Measurements from ENCODE around the gene SH3BP5L.

SH3BP5L gene

DNA sequence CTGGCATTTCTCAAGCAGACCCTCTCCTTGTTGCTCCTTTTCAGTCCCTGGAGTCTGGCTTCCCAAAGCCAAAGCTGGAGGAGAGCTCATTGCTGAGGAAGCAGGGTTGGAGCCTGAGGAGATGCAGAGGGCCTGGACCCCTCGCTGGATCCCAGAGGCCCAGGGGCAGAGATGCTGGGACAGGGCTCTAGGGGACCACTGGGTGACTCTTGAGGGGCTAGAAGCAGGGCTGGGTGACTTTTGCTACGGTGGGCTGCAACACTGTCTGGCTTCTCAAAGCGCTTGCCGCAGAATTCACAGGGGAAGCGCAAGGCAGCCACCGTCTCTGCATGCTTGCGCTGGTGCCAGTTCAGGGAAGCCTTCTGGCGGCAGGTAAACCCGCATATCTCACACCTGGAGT lies 24.4 kb upstream of the SH3BP5L start:
- no peak overlapping the region for H3K4me3 ChIP-seq (ENCODE audit: low read depth, low read length)
- TF ChIP-seq, protein P1, sequence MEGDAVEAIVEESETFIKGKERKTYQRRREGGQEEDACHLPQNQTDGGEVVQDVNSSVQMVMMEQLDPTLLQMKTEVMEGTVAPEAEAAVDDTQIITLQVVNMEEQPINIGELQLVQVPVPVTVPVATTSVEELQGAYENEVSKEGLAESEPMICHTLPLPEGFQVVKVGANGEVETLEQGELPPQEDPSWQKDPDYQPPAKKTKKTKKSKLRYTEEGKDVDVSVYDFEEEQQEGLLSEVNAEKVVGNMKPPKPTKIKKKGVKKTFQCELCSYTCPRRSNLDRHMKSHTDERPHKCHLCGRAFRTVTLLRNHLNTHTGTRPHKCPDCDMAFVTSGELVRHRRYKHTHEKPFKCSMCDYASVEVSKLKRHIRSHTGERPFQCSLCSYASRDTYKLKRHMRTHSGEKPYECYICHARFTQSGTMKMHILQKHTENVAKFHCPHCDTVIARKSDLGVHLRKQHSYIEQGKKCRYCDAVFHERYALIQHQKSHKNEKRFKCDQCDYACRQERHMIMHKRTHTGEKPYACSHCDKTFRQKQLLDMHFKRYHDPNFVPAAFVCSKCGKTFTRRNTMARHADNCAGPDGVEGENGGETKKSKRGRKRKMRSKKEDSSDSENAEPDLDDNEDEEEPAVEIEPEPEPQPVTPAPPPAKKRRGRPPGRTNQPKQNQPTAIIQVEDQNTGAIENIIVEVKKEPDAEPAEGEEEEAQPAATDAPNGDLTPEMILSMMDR (IDR thresholded peaks at IDR 0.05; ENCODE audit: low read depth, low read length): no peak

DNA sequence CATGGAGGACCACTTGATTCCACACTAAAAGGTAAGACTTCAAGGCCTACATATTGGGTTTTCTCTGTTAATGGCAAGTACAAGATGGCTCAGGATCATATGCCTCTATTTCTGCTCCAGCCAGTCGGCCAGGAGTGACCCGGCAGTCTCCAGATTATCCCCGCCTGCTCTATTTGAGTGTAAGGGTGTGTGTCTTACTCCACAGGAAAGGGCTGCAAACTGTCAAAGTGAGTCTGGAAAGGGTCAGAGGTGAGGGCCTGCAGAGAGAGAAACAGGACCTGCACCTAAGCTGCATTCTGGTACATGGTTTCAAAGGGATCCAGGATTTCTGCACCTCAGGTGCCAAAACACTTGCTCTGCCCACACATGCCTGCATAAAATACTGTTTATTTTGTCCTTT lies 23.9 kb upstream of the SH3BP5L start:
- no peak overlapping the region for H3K4me3 ChIP-seq (ENCODE audit: low read depth, low read length)
- TF ChIP-seq, protein P1 (IDR thresholded peaks at IDR 0.05; ENCODE audit: low read depth, low read length): no peak

DNA sequence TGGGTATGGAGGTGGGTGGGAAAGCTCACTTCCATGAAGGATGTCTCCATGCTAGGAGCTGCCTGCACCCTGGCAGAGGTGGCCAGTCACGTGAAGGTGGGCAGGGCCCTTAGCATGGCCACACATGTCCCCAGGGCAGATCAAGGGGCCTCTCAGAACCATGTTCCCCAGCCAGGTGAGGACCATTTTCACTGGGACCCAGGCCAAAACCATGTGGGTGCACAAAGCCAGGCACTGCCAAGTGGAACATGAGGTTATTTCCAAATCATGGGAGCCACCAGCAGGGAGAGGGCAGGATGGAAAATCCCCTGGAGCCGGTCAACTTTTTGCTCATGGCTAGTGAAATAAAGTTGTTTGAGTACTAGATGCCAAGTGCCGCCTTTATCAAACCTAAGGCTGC lies 23.4 kb upstream of the SH3BP5L start:
- TF ChIP-seq, protein P1 (IDR thresholded peaks at IDR 0.05; ENCODE audit: low read depth, low read length): no peak
- no peak overlapping the region for H3K4me3 ChIP-seq (ENCODE audit: low read depth, low read length)

DNA sequence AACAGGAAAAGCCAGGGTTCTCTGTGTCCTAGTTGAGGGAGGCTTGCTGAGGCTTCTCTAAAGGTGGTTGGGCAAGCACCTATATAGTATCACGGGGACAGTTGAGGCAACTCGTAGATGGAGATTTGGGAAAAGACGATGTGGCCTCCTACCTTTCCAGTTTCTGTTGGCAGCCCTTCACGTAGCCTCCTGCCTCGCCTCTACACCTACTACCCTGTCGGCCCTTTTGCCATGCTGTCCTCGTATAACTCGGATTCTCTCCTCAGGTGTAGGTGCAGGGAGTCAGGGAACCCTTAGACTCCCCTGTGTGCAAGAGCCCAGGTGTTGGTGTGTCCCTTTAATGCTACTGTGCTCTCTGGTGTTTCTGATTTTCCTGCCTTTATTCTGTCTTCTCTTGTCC lies 22.9 kb upstream of the SH3BP5L start:
- TF ChIP-seq, protein P1 (IDR thresholded peaks at IDR 0.05; ENCODE audit: low read depth, low read length): no peak
- no peak overlapping the region for H3K4me3 ChIP-seq (ENCODE audit: low read depth, low read length)

DNA sequence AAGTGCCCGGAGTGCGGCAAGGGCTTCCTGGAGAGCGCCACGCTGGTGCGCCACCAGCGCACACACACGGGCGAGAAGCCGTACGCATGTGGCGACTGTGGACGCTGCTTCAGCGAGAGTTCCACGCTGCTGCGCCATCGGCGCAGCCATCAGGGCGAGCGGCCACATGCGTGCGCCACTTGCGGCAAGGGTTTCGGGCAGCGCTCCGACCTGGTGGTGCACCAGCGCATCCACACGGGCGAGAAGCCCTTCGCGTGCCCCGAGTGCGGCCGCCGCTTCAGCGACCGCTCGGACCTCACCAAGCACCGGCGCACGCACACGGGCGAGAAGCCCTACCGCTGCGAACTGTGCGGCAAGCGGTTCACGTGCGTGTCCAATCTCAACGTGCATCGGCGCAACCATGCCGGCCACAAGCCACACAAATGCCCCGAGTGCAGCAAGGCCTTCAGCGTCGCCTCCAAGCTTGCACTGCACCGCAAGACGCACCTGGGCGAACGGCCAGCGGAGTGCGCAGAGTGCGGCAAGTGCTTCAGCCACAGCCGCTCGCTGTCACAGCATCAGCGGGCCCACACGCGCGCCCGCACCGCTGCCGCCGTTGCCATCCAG lies 22.3 kb upstream of the SH3BP5L start:
- H3K4me3 ChIP-seq (ENCODE audit: low read depth, low read length): no peak overlapping the region
- TF ChIP-seq, protein P1 (IDR thresholded peaks at IDR 0.05; ENCODE audit: low read depth, low read length): no peak

DNA sequence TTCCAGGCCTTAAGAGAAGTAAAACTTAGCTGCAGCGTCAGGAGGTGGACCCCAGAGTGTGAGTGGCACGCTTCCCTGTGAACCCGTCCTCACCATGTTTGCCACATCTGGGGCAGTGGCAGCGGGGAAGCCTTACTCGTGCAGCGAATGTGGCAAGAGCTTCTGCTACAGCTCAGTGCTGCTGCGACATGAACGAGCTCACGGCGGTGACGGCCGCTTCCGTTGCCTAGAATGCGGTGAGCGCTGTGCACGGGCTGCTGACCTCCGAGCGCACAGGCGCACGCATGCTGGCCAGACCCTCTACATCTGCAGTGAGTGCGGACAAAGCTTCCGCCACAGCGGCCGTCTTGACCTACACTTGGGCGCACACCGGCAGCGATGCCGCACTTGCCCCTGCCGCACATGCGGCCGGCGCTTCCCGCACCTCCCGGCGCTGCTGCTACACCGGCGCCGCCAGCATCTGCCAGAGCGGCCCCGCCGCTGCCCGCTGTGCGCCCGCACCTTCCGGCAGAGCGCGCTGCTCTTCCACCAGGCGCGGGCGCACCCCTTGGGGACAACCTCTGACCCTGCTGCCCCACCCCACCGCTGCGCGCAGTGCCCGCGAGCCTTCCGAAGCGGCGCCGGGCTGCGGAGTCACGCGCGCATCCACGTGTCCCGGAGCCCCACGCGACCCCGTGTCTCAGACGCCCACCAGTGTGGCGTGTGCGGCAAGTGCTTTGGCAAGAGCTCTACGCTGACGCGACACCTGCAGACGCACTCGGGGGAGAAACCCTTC lies 21.7 kb upstream of the SH3BP5L start:
- TF ChIP-seq, protein P1 (IDR thresholded peaks at IDR 0.05; ENCODE audit: low read depth, low read length): no peak
- H3K4me3 ChIP-seq (ENCODE audit: low read depth, low read length): no peak overlapping the region

DNA sequence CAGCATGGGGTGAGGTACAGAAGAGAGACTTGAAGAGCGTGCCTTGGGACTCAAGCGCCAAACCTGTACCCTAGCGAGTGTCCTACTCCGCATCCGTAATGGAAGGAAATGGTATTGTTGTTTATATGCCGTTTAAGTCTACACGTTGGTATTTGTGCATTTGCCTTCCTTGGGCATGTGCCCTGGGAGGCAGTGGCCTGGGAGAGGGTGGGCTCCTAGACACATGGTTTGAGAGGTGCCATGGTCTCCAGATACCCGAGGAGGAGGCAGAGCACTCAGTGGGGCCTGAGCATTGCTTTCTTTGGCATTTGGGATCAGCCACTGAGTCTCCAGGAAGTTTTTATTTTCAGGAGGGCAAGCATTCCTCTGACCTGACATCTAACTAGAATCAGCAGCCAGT lies 18.8 kb upstream of the SH3BP5L start:
- H3K4me3 ChIP-seq (ENCODE audit: low read depth, low read length): no peak overlapping the region
- TF ChIP-seq, protein P1 (IDR thresholded peaks at IDR 0.05; ENCODE audit: low read depth, low read length): no peak
